K562 (cell line): ENCODE measurements around the gene C7orf25. TPM values are rescaled to one million over a fixed set of nuclear protein-coding genes. Genes with fewer than 3 reads are reported as not detected.

ENCODE experiments used
- CBX8 ChIP-seq: fragments of 200-600 bp; sonication (generic); IDR thresholded peaks from 2 replicates; pipeline ENCODE4 v1.6.1; 2012; ENCODE audit warnings: borderline replicate concordance, mixed run types, low read depth, mild to moderate bottlenecking, moderate library complexity, mixed read lengths, low read length, control low read depth, inconsistent platforms; ENCODE audit not compliant: poor library complexity, severe bottlenecking; ENCODE audit errors: extremely low read depth
- GABPA ChIP-seq: fragments of 200-800 bp; sonication (Bioruptor generic); conservative IDR thresholded peaks from 2 replicates; pipeline ENCODE4 v1.6.1; 2016; ENCODE audit warnings: low read depth, missing genetic modification characterization, missing compliant biosample characterization
- GTF2E2 ChIP-seq: fragments of 200-800 bp; sonication (Bioruptor generic); IDR thresholded peaks from 2 replicates; pipeline ENCODE4 v1.6.1; 2016; ENCODE audit warnings: missing genetic modification characterization, missing compliant biosample characterization
- HNRNPK ChIP-seq: fragments of 200-400 bp; formaldehyde crosslinking; IDR thresholded peaks from one replicate; pipeline ENCODE4 v1.6.1; 2018; ENCODE audit warnings: mild to moderate bottlenecking, low read depth, low read length; ENCODE audit not compliant: poor library complexity, severe bottlenecking
- JUND ChIP-seq, 2 experiments: IDR thresholded peaks; 2 replicates in 1 of 2; 3 replicates in 1 of 2; pipeline ENCODE4 v1.6.1; 2011; ENCODE audit warnings: borderline replicate concordance in 2 of 2, low read depth in 2 of 2, low read length in 2 of 2, improper control_type of control experiment in 1 of 2, missing biosample characterization in 1 of 2, missing genetic modification characterization in 1 of 2, missing genetic modification reagents in 1 of 2
- KDM1A ChIP-seq, 2 experiments: fragments of 450-650 bp; IDR thresholded peaks; 2 replicates each; pipeline ENCODE4 v1.6.1; 2016; ENCODE audit warnings: mild to moderate bottlenecking in 2 of 2
- MITF ChIP-seq: IDR thresholded peaks from 2 replicates; pipeline ENCODE4 v1.6.1; 2014; ENCODE audit warnings: antibody characterized with exemption
- XRCC5 ChIP-seq: fragments of 200-400 bp; formaldehyde crosslinking; IDR thresholded peaks from 2 replicates; pipeline ENCODE4 v1.6.1; 2017; ENCODE audit warnings: low read depth, mild to moderate bottlenecking, low read length
- ZBTB7A ChIP-seq: IDR thresholded peaks from 2 replicates; pipeline ENCODE4 v1.6.1; 2011; ENCODE audit warnings: low read depth, mild to moderate bottlenecking, low read length, moderate library complexity, borderline replicate concordance; ENCODE audit not compliant: control insufficient read depth
- ZC3H8 ChIP-seq: fragments of 450-650 bp; IDR thresholded peaks from 2 replicates; pipeline ENCODE4 v1.6.1; 2017
- ZFP91 ChIP-seq: sonication (generic); formaldehyde crosslinking; IDR thresholded peaks from 2 replicates; pipeline ENCODE4 v1.8.0; 2022; ENCODE audit warnings: mild to moderate bottlenecking, missing genetic modification reagents
- ZNF407 ChIP-seq: fragments of 450-650 bp; IDR thresholded peaks from 2 replicates; pipeline ENCODE4 v1.6.1; 2016; ENCODE audit warnings: low read depth
- polyA plus RNA-seq, 8 experiments: library from polyadenylated mRNA; depleted of rRNA in 4 of 8; stranded (reverse) in 5 of 8; unstranded in 3 of 8; fragments of >200 nt; fragmentation: Nextera tagmentation in 2 of 8; fragmentation: Illumina TruSeq in 1 of 8; extraction: Ambion mirVana in 2 of 8; extraction: Trizol in 1 of 8; gene quantifications; 2 replicates each; pipeline versions ENCODE4 v1.2.1 to v1.2.3, GENCODE V29; 2011 to 2014; ENCODE audit warnings: inconsistent platforms in 1 of 8, missing spikeins in 1 of 8
- total RNA-seq, 7 experiments: library from RNA; depleted of rRNA in 6 of 7; stranded (reverse); fragments of >200 nt in 6 of 7; fragmentation: Illumina TruSeq in 2 of 7; extraction: Trizol in 2 of 7; gene quantifications; 2 replicates each; pipeline versions ENCODE4 v1.2.1 to v1.2.3, GENCODE V29; 2011 to 2021; ENCODE audit warnings: low replicate concordance in 1 of 7

Gene C7orf25
- total and polyA plus RNA-seq, 9 of the 15 experiments (the other 6 are each of a cell fraction or from before 2014, with no cell fraction given), result 1.2 to 4.7 (median 1.9) TPM

DNA sequence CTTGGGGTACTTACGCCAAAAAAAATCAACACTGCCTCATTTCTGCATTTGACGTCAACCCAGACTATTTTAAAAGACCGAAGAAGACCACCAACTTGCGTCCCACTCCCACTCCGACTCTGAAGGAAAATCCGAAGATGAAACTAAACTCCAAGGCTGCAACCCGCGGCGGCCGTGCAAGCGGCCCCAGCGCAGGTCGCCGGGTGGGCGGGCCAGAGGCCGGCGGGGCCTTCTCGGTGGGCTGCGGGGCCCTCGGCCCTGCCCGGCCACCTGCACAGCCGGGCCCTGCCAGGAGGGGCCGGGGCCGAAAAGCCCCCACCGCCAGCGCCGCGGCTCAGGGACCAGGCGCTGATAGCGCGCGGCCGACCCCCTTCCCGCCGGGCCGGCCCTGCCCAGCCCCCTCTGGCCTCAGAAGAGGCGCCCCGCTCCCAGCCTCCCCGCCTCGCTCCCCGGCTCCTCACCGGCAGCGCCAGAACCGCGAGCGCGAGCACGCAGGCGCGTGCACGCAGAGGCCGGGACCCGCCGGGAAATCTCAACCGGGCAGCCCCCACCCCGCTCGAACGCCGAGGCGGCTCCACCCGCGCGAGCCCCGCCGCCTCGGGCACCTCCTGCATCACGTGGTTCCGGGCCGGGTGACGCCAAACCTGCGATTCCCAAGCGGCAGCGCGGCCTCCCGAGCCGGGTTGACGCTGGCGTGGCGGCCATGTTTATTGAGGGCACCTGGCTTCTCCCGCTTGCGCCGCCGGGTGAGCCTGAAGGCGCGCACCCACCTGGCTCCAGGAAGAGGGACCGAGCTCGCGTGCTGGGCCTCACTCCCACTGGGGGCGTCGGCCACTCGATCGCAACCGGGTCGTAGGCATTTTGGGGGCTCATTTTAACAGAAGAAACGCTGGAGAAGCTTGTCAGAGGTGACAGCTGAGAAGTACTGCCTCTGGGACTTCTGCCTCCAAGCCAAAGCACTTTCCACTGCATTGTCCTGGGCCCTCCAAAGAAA is at the start of gene C7orf25 (continued):
- TF ChIP-seq ZFP91 (CRISPR knock-in tag), result no peak
- TF ChIP-seq CBX8, result no peak
- 0 out of 2 replicates have a peak, but pooled peaks have one; percentile 54 for TF ChIP-seq GTF2E2 (tag)
- peak in 1 of 2 experiments; percentile 50; a peak in 1 of 4 replicates for TF ChIP-seq KDM1A (IDR thresholded peaks at IDR 0.05)
- TF ChIP-seq ZC3H8, result no peak
- peak; percentile 92 for TF ChIP-seq GABPA (tag)
- TF ChIP-seq XRCC5, result peak; percentile 53; the same call in 1 of the 2 replicates
- peak; percentile 35; the same call in 1 of the 2 replicates for TF ChIP-seq JUND (IDR thresholded peaks at IDR 0.05; ENCODE audit: borderline replicate concordance, low read depth, low read length)
- TF ChIP-seq JUND (tag; IDR thresholded peaks at IDR 0.05; ENCODE audit: borderline replicate concordance, low read depth, low read length), result no peak; the same call in 2 of the 3 replicates
- TF ChIP-seq ZBTB7A, result peak; percentile 86; the same call in 1 of the 2 replicates
- no peak for TF ChIP-seq ZNF407
- TF ChIP-seq MITF, result peak; percentile 64
- TF ChIP-seq HNRNPK, result peak; percentile 26
